LNCAP (cell line): ENCODE results near the gene IFNG.

ENCODE experiments used
- CTCF ChIP-seq: fragments of 450-650 bp; IDR thresholded peaks from 2 replicates; pipeline ENCODE4 v1.5.1; 2017; ENCODE audit warnings: mild to moderate bottlenecking

The IFNG gene

GRCh38 chr12:68121143-68121542 is 38.4 kb downstream of the IFNG start:
- no peak for TF ChIP-seq CTCF

- TF ChIP-seq CTCF = no peak
These were observed 39.8 kb downstream of the IFNG start for GRCh38 chr12:68119724-68120211.

GRCh38 chr12:68119250-68119649 is 40.3 kb downstream of the IFNG start:
- no peak for TF ChIP-seq CTCF

GRCh38 chr12:68118096-68118755 is 41.3 kb downstream of the IFNG start:
- TF ChIP-seq CTCF = no peak

GRCh38 chr12:68117661-68118060 is 41.9 kb downstream of the IFNG start:
- no peak for TF ChIP-seq CTCF

GRCh38 chr12:68115281-68115680 is 44.3 kb downstream of the IFNG start:
- no peak for TF ChIP-seq CTCF

- TF ChIP-seq CTCF = no peak
These were observed 44.9 kb downstream of the IFNG start for GRCh38 chr12:68114606-68115005.

GRCh38 chr12:68113644-68114043 is 45.9 kb downstream of the IFNG start:
- TF ChIP-seq CTCF = peak; percentile 35; the same call in 1 of the 2 replicates
